HFFc6 (cell line): ENCODE data around the gene RPS6KA5. TPM values are rescaled to one million over a fixed set of nuclear protein-coding genes. Genes with fewer than 3 reads are reported as not detected.

Experiments
- DNase-seq: peaks from one replicate; pipeline ENCODE4 v3.0.0-alpha.2; 2018
- H3K27ac Mint-ChIP-seq: 2 replicates; pipeline ENCODE4 v1.8.0; 2020; ENCODE audit warnings: mild to moderate bottlenecking, mixed read lengths
- H3K27me3 Mint-ChIP-seq: 2 replicates; pipeline ENCODE4 v1.8.0; 2021; ENCODE audit warnings: mild to moderate bottlenecking, moderate library complexity, mixed read lengths; ENCODE audit not compliant: insufficient read depth
- H3K36me3 Mint-ChIP-seq: 2 replicates; pipeline ENCODE4 v1.8.0; 2021; ENCODE audit warnings: low read depth, mixed read lengths
- H3K4me1 Mint-ChIP-seq: 2 replicates; pipeline ENCODE4 v1.8.0; 2020; ENCODE audit warnings: low read depth, mixed read lengths
- H3K4me3 Mint-ChIP-seq: 2 replicates; pipeline ENCODE4 v1.8.0; 2020; ENCODE audit warnings: mild to moderate bottlenecking, moderate library complexity, mixed read lengths
- H3K9me3 Mint-ChIP-seq: 2 replicates; pipeline ENCODE4 v1.8.0; 2020; ENCODE audit warnings: mild to moderate bottlenecking, mixed read lengths
- total RNA-seq, 6 experiments: library from RNA; stranded (reverse); fragmentation: NEBNext Ultra II Directional; extraction: Animal tissue kit (Norgen Biotek cat#: 25700); gene quantifications; 2 replicates in 1 of 6; 3 replicates in 5 of 6; pipeline ENCODE4 v1.2.3, GENCODE V29; 2021
- TF ChIP-seq, protein P1 (sequence below): fragments of 200-600 bp; sonication (generic); IDR thresholded peaks from 2 replicates; pipeline ENCODE4 v1.5.0; 2021; ENCODE audit warnings: antibody characterized with exemption, mild to moderate bottlenecking

The RPS6KA5 gene
- total RNA-seq, 6 experiments from 2014 or later: 0.36 to 0.91 (median 0.48) TPM

DNA sequence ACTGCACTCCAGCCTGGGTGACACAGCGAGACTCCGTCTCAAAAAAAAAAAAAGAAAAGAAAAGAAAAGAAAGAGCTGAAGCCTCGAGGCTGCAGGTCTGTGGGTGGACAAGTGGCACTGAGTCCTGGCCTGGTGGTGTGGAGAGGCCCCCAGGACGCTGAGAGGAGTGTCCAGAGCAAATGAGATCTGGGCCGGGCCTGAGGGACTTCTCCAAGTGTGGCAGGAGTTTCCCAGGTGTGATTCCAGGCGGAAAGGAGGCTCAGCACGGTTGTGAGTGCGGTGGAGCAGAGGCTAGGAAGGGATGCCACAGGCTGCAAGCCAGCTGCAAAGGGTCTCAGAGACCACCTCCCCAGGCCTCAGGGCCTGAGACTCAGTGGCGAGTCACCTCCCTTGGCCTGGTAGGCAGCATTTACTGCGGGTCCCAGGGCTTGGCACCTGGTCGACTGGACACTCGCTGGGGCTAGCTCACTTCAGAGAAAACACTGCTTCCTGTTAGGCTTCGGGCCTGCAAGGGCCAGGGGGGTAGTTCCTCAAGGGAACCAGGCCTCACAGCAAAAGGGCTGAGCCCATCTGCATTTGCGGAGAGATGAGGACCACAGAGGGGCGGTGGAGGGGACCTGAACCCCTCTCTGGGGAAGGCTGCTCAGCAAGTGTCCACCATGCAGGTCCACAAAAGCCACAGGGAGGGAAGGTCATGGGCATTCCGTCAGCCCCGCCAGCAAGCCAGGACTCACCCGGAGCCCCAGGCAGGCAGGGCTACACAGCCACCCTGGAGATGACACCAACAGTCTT lies 256.0 kb downstream of the RPS6KA5 start:
- TF ChIP-seq, protein P1, sequence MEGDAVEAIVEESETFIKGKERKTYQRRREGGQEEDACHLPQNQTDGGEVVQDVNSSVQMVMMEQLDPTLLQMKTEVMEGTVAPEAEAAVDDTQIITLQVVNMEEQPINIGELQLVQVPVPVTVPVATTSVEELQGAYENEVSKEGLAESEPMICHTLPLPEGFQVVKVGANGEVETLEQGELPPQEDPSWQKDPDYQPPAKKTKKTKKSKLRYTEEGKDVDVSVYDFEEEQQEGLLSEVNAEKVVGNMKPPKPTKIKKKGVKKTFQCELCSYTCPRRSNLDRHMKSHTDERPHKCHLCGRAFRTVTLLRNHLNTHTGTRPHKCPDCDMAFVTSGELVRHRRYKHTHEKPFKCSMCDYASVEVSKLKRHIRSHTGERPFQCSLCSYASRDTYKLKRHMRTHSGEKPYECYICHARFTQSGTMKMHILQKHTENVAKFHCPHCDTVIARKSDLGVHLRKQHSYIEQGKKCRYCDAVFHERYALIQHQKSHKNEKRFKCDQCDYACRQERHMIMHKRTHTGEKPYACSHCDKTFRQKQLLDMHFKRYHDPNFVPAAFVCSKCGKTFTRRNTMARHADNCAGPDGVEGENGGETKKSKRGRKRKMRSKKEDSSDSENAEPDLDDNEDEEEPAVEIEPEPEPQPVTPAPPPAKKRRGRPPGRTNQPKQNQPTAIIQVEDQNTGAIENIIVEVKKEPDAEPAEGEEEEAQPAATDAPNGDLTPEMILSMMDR: no peak
- Mint-ChIP-seq H3K9me3 (no peaks in the 10 kb centered on the region), H3K27ac (no peak overlapping the region), H3K36me3 (peaks cover 6% of the 10 kb centered on the region), H3K27me3 (no peaks in the 10 kb centered on the region), H3K4me1 (peaks cover 45% of the 10 kb centered on the region), H3K4me3 (no peak overlapping the region)
- no peak for DNase-seq

DNA sequence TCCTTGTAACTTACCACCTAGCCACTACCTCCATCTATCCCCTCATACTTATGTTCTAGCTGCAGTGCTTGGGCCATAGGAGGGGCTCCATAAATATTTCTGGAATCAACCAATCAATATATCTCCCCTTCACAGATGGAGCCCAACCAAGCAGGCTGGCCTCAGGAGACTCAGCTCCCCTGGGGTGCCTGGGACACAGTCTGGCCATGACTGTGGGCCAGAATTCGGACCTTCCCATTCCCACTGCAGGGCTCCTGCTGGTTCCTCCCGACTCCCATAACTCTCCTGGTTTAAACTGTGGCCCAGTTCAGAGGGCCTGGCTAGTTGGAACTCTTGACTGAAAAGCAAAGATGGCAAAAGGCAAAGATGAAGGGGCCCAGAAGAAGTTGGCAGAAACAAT lies 257.2 kb downstream of the RPS6KA5 start:
- no peak overlapping the region for H3K27ac Mint-ChIP-seq
- peaks cover 37% of the 10 kb centered on the region for H3K4me1 Mint-ChIP-seq
- TF ChIP-seq, protein P1: no peak
- no peak for DNase-seq
- H3K36me3 Mint-ChIP-seq: peaks cover 6% of the 10 kb centered on the region
- no peaks in the 10 kb centered on the region for H3K27me3 Mint-ChIP-seq
- no peaks in the 10 kb centered on the region for H3K9me3 Mint-ChIP-seq
- no peak overlapping the region for H3K4me3 Mint-ChIP-seq

DNA sequence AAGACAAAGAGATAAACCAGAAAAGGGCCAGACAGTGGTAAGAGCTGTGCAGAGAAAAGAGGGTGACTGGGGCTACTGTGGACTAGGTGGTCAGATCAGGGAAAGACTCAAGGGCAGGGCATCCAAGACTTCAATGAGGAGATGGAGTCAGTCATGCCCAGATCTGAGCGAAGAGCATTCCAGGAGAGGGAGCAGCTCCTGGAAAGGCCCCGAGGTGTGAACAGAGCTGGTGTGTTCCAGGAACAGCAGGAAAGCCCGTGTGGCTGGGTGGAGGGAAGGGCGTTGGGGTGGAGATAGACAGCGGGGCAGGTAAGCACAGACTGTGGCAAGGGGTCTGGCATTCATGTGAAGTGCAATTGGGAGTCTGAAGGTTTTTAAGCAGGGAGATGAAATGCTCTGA lies 261.0 kb downstream of the RPS6KA5 start:
- no peaks in the 10 kb centered on the region for H3K9me3 Mint-ChIP-seq
- no peak overlapping the region for H3K4me3 Mint-ChIP-seq
- H3K36me3 Mint-ChIP-seq: peaks cover 6% of the 10 kb centered on the region
- no peak overlapping the region for H3K27ac Mint-ChIP-seq
- DNase-seq: no peak
- no peaks in the 10 kb centered on the region; the same call in 1 of the 2 replicates for H3K27me3 Mint-ChIP-seq
- H3K4me1 Mint-ChIP-seq: peaks cover 36% of the 10 kb centered on the region
- TF ChIP-seq, protein P1: no peak

DNA sequence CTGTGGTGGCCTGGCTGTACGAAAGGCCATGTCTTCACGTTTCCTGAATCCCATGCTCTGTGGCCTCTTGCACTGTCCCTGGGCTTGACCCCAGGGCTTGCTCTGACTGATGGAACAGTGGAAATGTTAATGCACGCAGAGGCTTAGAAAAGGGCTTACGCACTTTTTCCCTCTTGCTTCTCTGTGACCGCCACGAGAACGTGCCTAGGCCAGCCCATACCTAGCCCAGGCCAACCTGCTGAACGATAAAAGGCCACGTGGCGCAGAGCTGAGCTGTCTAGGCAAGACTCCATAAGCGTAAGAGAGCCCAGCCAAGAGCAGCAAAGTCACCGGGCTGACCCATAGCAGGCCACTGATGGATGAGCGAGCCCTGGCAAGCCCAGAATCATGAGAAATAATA lies 262.5 kb downstream of the RPS6KA5 start:
- Mint-ChIP-seq H3K9me3 (no peaks in the 10 kb centered on the region), H3K27ac (no peak overlapping the region)
- TF ChIP-seq, protein P1: no peak

More for the DNA sequence above, 262.5 kb downstream of the RPS6KA5 start:
- DNase-seq: no peak
- peaks cover 6% of the 10 kb centered on the region for H3K36me3 Mint-ChIP-seq
- peaks cover 28% of the 10 kb centered on the region for H3K4me1 Mint-ChIP-seq
- no peak overlapping the region for H3K4me3 Mint-ChIP-seq
- no peaks in the 10 kb centered on the region; the same call in 1 of the 2 replicates for H3K27me3 Mint-ChIP-seq

Other genes starting within 250 kb of the RPS6KA5 start
- 10 to 100 TPM; 34.6 to 46.9 (median 40.9) TPM for gene TTC7B, start 244.2 kb downstream of the RPS6KA5 start, total RNA-seq
- 10 to 100 TPM; 13.5 to 18.1 (median 15.2) TPM for gene DGLUCY, start 53.4 kb upstream of the RPS6KA5 start, total RNA-seq
- gene GPR68, start 184.1 kb upstream of the RPS6KA5 start, total RNA-seq: under 1 TPM; 0.34 to 0.88 (median 0.52) TPM